B cell (primary cell): ENCODE results near the gene PABPC3. TPM values are rescaled to one million over a fixed set of nuclear protein-coding genes. Genes with fewer than 3 reads are reported as not detected.

Source experiments
- ATAC-seq: fragments of 200-7000 bp; cut with Tn5 transposase; one replicate; pipeline ENCODE4 v1.10.0; 2021; ENCODE audit warnings: low read depth, mild to moderate bottlenecking, moderate number of reproducible peaks, moderate library complexity
- CTCF ChIA-PET: fragments of 350-600 bp; sonication (Branson Sonifier 250); formaldehyde crosslinking; loops from one replicate; lab custom pipeline; 2021; ENCODE audit warnings: antibody characterized with exemption, inconsistent platforms; lab: Charles Lee
- POLR2A ChIA-PET: fragments of 350-600 bp; sonication (Branson Sonifier 250); formaldehyde crosslinking; loops from one replicate; lab custom pipeline; 2021; ENCODE audit warnings: antibody characterized with exemption; lab: Charles Lee
- DNase-seq: peaks from one replicate; pipeline ENCODE4 v3.0.0; 2013
- H2AFZ ChIP-seq: 2 replicates; pipeline ENCODE4 v1.6.1; 2012; ENCODE audit warnings: mild to moderate bottlenecking, low read depth, low read length; ENCODE audit not compliant: insufficient read depth, poor library complexity, severe bottlenecking
- H3K27ac ChIP-seq, 2 donors: 1 replicate in 1 of 2; 2 replicates in 1 of 2; pipeline ENCODE4 v1.5.1; 2012 to 2013; ENCODE audit warnings: low read length in 2 of 2, mild to moderate bottlenecking in 2 of 2, moderate library complexity in 1 of 2
- H3K27me3 ChIP-seq, 4 experiments: fragments of 200-600 bp in 1 of 4; sonication (generic) in 1 of 4; replicated peaks in 1 of 4; 1 replicate in 2 of 4; 2 replicates in 2 of 4; pipeline versions ENCODE4 v1.6.1 to v1.7.0; 2013 to 2016; ENCODE audit warnings: low read length in 3 of 4, mild to moderate bottlenecking in 2 of 4, mixed read lengths in 1 of 4, moderate library complexity in 1 of 4; ENCODE audit not compliant: insufficient read depth in 4 of 4, control insufficient read depth in 3 of 4; ENCODE audit errors: control extremely low read depth in 1 of 4
- H3K36me3 ChIP-seq, 2 experiments: replicated peaks in 1 of 2; 1 replicate in 1 of 2; 2 replicates in 1 of 2; pipeline versions ENCODE4 v1.6.1 to v1.7.1; 2013; ENCODE audit warnings: low read length in 1 of 2; ENCODE audit not compliant: insufficient read depth in 2 of 2, control insufficient read depth in 1 of 2; ENCODE audit errors: control extremely low read depth in 1 of 2, extremely low read depth in 1 of 2
- H3K4me1 ChIP-seq, 2 donors: fragments of 200-600 bp in 1 of 2; sonication (generic) in 1 of 2; 1 replicate in 1 of 2; 2 replicates in 1 of 2; pipeline versions ENCODE4 v1.5.1 to v1.6.1; 2013 to 2017; ENCODE audit warnings: low read length in 2 of 2; ENCODE audit not compliant: control insufficient read depth in 2 of 2, insufficient read depth in 2 of 2
- H3K4me2 ChIP-seq: replicated peaks from 2 replicates; pipeline ENCODE3; 2012; ENCODE audit warnings: mild to moderate bottlenecking, low read depth, low read length; ENCODE audit not compliant: poor library complexity, severe bottlenecking
- H3K4me3 ChIP-seq, 5 experiments: fragments of 200-600 bp in 1 of 5; sonication (generic) in 1 of 5; 1 replicate in 3 of 5; 2 replicates in 2 of 5; pipeline versions ENCODE4 v1.5.1 to v1.7.0; 2011 to 2016; ENCODE audit warnings: low read length in 4 of 5, mild to moderate bottlenecking in 4 of 5, low read depth in 2 of 5, control low read depth in 1 of 5, moderate library complexity in 1 of 5; ENCODE audit not compliant: insufficient read depth in 1 of 5; ENCODE audit errors: control extremely low read depth in 1 of 5, extremely low read depth in 1 of 5
- H3K79me2 ChIP-seq: fragments of 200-600 bp; sonication (generic); one replicate; pipeline ENCODE4 v1.6.0; 2016; ENCODE audit warnings: low read length; ENCODE audit not compliant: control insufficient read depth, insufficient read depth
- H3K9ac ChIP-seq: fragments of 200-600 bp; sonication (generic); 2 replicates; pipeline ENCODE4 v1.6.1; 2017; ENCODE audit warnings: mild to moderate bottlenecking, low read length, moderate library complexity
- H3K9me3 ChIP-seq, 3 donors: one replicate each; pipeline versions ENCODE4 v1.6.1 to v1.7.1; 2013; ENCODE audit warnings: low read length in 2 of 3; ENCODE audit not compliant: control insufficient read depth in 2 of 3, insufficient read depth in 1 of 3; ENCODE audit errors: control extremely low read depth in 1 of 3
- H4K20me1 ChIP-seq: 2 replicates; pipeline ENCODE4 v1.6.0; 2012; ENCODE audit warnings: mild to moderate bottlenecking, low read length; ENCODE audit not compliant: insufficient read depth, control insufficient read depth, poor library complexity, severe bottlenecking
- H3K27ac Mint-ChIP-seq: one replicate; pipeline ENCODE4 v1.8.0; 2021; ENCODE audit warnings: mixed read lengths
- H3K27me3 Mint-ChIP-seq: one replicate; pipeline ENCODE4 v1.8.0; 2021; ENCODE audit warnings: mixed read lengths
- H3K4me1 Mint-ChIP-seq: one replicate; pipeline ENCODE4 v1.8.0; 2021; ENCODE audit warnings: mixed read lengths
- H3K4me3 Mint-ChIP-seq: one replicate; pipeline ENCODE4 v1.8.0; 2021; ENCODE audit warnings: mixed read lengths
- H3K9me3 Mint-ChIP-seq: one replicate; pipeline ENCODE4 v1.8.0; 2022; ENCODE audit warnings: mixed read lengths; ENCODE audit not compliant: insufficient read depth
- CTCF ChIP-seq: fragments of 200-600 bp; IDR thresholded peaks from one replicate; pipeline ENCODE4 v1.8.0; 2022; ENCODE audit warnings: antibody characterized with exemption, mild to moderate bottlenecking
- EZH2 ChIP-seq: IDR thresholded peaks from 2 replicates; pipeline ENCODE4 v1.6.1; 2012; ENCODE audit warnings: borderline replicate concordance, low read depth, mild to moderate bottlenecking, moderate library complexity, low read length; ENCODE audit not compliant: insufficient read depth, poor library complexity, severe bottlenecking
- WGBS: methylation state at CpG from one replicate; pipeline ENCODE4 v1.1.5; 2013; ENCODE audit warnings: missing lambda C conversion rate; ENCODE audit not compliant: insufficient coverage; 5-methylcytosine and 5-hydroxymethylcytosine counted together
- intact Hi-C: fragments of 100-400 bp; cut with micrococcal nuclease; formaldehyde crosslinking; loops from one replicate; pipeline ENCODE4 v1.10.0; 2022
- polyA plus RNA-seq: library from polyadenylated mRNA; depleted of rRNA; stranded (reverse); fragments of >200 nt; gene quantifications from 2 replicates; pipeline ENCODE4 v1.2.3, GENCODE V29; 2012
- small RNA-seq: library from RNA; depleted of rRNA; stranded (forward); fragments of <200 nt; gene quantifications from one replicate; pipeline ENCODE3, GENCODE V24; 2012; ENCODE audit warnings: low replicate concordance, low read depth; ENCODE audit not compliant: insufficient read length
- total RNA-seq, 2 donors: library from RNA; stranded (reverse); fragments of 120-200 nt in 1 of 2; gene quantifications; 1 replicate in 1 of 2; 2 replicates in 1 of 2; pipeline versions ENCODE4 v1.2.3 to v1.2.4, GENCODE V29; 2013 to 2022

The PABPC3 gene
- total and polyA plus RNA-seq, 2 donors (not counting 1 experiment from before 2014, with no cell fraction given), result 0.06 to 0.10 TPM

GRCh38 chr13:25148402-25148771 lies 52.5 kb downstream of the PABPC3 start:
- CTCF ChIA-PET, result no interaction called here
- intact Hi-C loops, result no loop called here

More at GRCh38 chr13:25148402-25148771, 52.5 kb downstream of the PABPC3 start:
- Histone ChIP-seq H4K20me1 (no peaks in the 10 kb centered on the region), H3K27ac (no peak overlapping the region), H3K27me3 (no peaks in the 10 kb centered on the region), H3K4me3 (no peak overlapping the region), H3K36me3 (no peaks in the 10 kb centered on the region), H3K4me1 (no peaks in the 10 kb centered on the region), H3K79me2 (no peaks in the 10 kb centered on the region), H2AFZ (no peak overlapping the region), H3K9ac (no peak overlapping the region), H3K4me2 (no peak overlapping the region), H3K9me3 (peaks cover 1 to 8% (median 4%) of the 10 kb centered on the region in 3 donors)
- TF ChIP-seq EZH2 (no peak), CTCF (no peak)
- Mint-ChIP-seq H3K4me3 (no peak overlapping the region), H3K4me1 (peaks cover 4% of the 10 kb centered on the region), H3K27ac (no peak overlapping the region), H3K9me3 (no peaks in the 10 kb centered on the region), H3K27me3 (peaks cover 12% of the 10 kb centered on the region)
- ATAC-seq (no peak), DNase-seq (no peak)
- POLR2A ChIA-PET, result no interaction called here
- WGBS, result 92% methylated on average over 2 of the region's 5 CpGs

Small RNAs within 50 kb of the gene (small RNA-seq; reads per million reads assigned to genes)
- not detected for gene AL359757.2

Other genes starting within 250 kb of the PABPC3 start
- not detected in 2 replicates for gene AMER2, start 76.2 kb downstream of the PABPC3 start, total RNA-seq
- gene AMER2, start 76.2 kb downstream of the PABPC3 start, polyA plus RNA-seq, result not detected in 2 replicates
- gene MTMR6, start 191.4 kb downstream of the PABPC3 start, total RNA-seq, result 21.4 and 22.1 TPM in 2 replicates
- 3.7 and 15.4 TPM in 2 replicates for gene MTMR6, start 191.4 kb downstream of the PABPC3 start, polyA plus RNA-seq
- 41.0 and 41.7 TPM in 2 replicates for gene NUP58, start 205.5 kb downstream of the PABPC3 start, total RNA-seq
- gene NUP58, start 205.5 kb downstream of the PABPC3 start, polyA plus RNA-seq, result 11.8 and 18.6 TPM in 2 replicates